Measurements from ENCODE around the gene DLGAP1.

GRCh38 chr18:3547891-3548615 lies 907.1 kb downstream of the DLGAP1 start:
- no peak for TF ChIP-seq CTCF (IDR thresholded peaks at IDR 0.05; ENCODE audit: poor library complexity)
- TF ChIP-seq EZH2 (IDR thresholded peaks at IDR 0.05; ENCODE audit: borderline replicate concordance): no peak
